GM21360 (cell line): ENCODE results near the gene PPP2R2C.

Experiments used
- ATAC-seq: cut with Tn5 transposase; IDR thresholded peaks from one replicate; pipeline ENCODE4 v1.9.1; 2021; ENCODE audit warnings: mild to moderate bottlenecking, moderate library complexity; ENCODE audit not compliant: unreplicated experiment

Gene PPP2R2C

DNA sequence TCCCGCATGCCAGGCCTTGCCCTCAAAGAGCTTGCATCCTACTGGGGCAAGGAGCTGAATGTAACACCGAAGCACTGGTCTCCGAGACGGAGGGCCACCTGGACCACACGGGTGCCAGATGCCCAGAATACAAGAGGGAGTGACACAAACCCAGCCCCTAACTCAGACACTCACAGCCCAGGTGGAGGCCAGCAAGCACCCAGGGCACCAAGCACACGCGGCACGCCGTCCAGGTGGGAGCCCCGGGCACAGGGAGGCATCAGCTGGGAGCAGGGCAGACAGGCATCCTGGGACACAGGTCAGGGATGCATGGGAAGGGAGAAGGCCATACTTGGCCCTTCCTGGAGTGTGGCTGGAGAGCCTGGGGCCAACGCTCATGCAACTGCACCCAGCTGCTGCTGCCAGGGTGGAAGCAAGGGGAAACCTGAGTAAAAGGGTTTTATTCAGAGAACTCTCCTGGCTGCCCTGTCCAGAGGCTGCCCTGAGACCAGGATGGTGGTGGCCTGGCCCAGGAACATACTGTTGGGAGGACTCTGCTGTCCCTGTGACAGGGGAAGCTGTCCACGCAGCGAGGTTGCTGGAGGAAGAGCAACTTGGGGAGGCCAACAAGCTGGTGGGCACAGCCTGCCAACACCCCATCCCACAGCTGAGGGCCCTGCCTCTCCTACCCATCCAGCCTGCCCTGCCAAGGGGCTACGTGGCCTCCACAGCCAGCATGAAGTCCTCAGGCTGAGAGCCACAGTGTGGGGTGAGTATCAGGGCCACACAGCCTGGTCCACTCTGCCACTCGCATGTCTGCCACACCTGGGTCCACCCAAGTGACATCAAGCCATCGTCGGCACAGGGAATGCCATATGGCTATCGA is 22.2 kb upstream of the PPP2R2C start:
- no peak for ATAC-seq

DNA sequence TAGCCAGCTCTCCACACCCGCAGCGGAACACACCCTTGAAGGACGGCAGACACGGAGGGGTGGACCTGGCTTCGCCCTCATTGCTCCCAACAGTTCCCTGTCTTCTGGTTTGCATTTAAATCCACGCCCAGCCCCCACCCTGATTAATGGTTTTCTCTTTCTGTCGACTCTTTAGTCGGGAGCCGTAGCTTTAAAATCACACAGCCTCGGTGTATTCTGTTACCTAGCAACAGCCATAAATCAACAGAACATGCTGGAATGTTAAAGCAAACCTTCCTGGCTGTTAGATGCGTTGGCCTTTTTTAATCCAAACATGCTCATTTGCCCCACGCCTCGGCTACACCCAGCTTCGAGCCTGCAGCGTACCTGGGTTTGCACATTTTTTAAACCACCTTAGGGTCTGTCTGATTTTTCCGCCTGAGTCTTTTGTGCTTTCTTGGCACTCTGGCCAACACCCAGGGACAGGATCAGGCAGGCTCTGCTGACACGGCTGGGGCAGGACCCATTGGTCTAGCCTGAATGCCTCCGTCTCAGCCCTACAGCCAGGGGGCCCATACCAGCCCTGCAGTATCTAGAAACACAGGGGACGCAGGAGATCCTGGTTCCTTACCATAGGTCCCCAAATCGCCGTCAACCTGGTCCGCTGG is 21.4 kb upstream of the PPP2R2C start:
- no peak for ATAC-seq

DNA sequence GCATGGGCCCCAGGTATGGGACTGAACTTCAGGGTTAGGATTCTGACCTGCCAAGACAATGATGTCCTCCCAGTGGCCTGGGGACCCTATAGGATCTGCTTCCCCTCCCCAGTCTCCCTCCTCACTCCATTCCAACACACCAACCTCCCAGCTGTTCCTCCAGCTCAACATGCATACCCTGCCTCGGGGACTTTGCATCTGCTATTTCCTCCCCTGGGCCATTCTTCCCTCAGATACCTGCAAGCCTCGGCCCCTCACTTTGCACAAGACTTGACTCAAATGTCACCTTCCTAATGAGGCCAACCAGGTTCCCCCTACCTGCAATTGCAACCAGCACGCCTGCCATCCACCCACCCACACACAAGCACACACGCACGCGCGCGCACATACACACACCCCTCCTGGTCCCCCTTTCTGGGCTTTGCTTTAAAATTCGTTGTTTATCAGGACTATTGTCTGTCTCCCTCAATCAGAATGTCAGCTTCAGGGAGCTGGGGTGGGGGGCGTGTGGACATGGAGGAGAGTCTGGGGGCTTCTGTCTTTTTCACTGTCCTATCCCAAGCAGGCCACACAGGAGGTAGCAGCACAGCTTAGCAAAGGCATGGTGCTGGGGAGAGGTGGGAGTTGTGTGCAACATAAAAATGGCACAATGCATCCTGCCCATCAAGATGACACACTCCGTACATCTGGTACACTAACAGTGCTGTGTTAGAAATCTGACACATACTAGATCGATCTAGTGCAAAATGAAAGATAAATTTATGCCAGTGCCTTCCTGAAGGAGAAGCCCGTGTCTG is 20.6 kb upstream of the PPP2R2C start:
- ATAC-seq = no peak

DNA sequence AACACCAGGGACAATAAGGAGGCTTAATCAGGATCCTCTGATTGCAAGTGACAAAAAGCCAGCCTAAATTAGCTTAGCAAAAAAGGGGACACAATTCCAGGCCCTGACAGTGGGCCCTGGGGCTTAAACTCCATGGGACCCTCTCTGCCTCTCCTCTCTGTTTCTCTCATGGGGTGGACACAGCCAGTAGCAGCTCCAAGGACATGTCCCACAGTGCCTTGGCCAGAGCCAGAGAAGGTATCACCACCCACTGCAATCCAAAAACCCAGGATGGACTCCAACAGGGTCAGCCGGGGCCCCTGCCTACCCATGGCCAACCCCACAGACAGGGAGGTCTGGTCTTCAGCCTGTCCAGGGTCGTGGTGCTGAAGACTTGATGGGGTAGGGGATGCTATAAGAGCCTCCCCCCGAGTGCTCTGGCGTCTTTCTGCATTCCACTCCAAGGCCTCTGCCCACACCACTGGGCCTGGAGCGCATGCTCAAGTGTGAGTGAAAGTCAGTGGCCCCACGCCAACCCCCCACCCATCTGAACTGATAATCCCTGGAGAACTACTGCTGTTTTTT is 19.7 kb upstream of the PPP2R2C start:
- no peak for ATAC-seq

DNA sequence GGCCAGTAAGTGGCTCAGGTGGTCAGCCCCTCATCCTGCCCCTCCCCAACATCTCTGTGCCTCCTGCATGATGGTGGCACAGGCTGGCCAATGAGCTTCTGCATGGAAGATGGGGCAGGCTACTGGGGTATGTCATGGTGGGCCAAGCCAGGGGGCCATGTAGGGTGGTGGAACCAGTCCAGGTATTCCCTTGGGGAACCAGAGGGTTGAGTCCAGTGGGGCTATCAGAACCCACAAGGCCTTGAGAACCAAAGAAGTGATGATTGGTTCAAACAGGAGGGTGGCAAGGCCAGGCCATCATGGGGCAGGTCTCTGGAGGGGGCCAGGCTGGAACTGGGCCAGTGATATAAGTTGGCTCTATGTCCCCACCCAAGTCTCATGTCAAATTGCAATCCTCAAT is 18.8 kb upstream of the PPP2R2C start:
- no peak for ATAC-seq

DNA sequence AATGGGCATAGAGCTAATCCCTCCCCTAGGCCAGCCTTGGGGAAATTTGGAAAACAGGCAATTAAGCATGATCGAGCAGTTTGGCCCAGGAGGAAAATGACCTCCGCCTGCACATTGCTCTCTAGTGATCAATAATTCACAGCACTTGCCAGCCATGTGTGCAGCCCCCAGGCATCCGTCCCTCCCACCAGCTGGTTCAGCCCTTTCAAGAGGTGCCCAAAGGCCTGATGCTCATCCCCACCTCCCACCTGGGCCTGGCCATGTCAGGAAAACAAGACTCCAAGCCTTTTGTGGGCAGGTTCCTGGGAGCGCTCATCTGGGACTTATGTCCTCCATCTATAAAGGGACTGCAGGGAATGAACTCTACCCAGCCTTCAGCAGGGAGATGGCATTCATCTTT is 17.5 kb upstream of the PPP2R2C start:
- ATAC-seq = no peak

GRCh38 chr4:6487466-6487865 is 15.1 kb upstream of the PPP2R2C start:
- ATAC-seq = no peak

- no peak for ATAC-seq
Observed at GRCh38 chr4:6480534-6481088, 8.2 kb upstream of the PPP2R2C start.

- no peak for ATAC-seq
Observed at GRCh38 chr4:6478546-6479220, 6.3 kb upstream of the PPP2R2C start.

DNA sequence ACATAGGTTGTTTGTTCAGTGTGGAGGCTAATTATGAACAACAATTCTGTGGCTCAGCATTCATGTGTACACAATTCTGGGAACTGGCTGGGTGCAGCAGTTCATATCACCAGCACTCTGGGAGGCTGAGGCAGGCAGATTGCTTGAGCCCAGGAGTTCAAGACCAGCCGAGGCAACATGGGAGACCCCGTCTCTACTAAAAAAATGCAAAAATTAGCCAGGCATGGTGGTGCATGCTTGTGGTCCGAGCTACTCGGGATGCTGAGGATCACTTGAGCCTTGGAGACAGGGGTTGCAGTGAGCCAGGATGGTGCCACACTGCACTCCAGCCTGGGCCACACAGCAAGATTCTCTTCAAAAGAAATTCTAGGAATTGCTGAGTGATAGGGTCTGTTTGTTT is 4.5 kb upstream of the PPP2R2C start:
- no peak for ATAC-seq

- no peak for ATAC-seq
Observed at GRCh38 chr4:6475492-6476020, 3.1 kb upstream of the PPP2R2C start.

- no peak for ATAC-seq
Observed at GRCh38 chr4:6474705-6475457, 2.5 kb upstream of the PPP2R2C start.

DNA sequence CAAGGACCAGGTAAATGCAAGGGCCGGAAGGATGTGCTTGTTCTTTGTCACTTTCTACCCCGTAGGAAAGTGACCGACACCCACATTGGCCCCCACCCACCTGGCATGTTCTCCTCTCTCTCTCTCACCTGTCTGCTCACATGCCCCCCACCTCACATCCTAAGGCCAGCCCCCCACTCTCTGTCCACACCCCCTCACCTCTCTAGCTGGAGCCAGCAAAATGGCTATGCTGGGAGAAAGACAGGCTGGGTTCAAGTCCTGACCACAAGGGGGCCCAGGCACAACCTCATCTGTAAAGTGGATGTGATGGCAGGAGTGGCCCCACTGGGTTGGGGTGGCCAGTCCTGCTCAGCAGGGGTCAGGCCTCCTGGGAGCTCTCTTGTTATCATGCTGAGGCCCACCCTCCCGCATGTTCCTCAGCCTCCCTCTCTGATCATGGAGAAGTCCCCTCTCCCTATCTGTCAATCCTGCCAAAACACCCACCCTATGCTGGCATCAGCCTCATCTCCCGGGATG is 1.7 kb upstream of the PPP2R2C start:
- ATAC-seq = no peak

GRCh38 chr4:6473264-6474052 is 1.0 kb upstream of the PPP2R2C start:
- no peak for ATAC-seq

DNA sequence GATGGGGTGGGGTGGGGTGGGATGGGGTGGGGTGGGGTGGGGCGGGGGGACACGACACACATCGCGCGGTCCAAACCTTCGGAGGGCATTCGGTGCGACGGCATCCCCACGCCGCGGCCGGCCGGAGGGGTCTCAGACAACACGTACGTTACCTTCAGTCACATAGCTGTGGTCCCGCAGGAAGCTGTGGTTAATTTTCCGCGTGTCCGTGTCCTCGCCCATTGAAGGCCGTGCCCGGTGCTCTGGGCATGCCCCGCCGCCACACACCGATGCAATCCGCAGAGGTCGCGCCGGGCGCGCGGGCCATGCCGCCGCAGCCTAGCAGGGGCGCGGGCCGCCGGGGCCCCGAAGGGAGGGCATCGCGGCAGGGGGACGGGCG is 417 bp downstream of the PPP2R2C start:
- no peak for ATAC-seq

GRCh38 chr4:6471307-6472007 is 957 bp downstream of the PPP2R2C start:
- no peak for ATAC-seq

DNA sequence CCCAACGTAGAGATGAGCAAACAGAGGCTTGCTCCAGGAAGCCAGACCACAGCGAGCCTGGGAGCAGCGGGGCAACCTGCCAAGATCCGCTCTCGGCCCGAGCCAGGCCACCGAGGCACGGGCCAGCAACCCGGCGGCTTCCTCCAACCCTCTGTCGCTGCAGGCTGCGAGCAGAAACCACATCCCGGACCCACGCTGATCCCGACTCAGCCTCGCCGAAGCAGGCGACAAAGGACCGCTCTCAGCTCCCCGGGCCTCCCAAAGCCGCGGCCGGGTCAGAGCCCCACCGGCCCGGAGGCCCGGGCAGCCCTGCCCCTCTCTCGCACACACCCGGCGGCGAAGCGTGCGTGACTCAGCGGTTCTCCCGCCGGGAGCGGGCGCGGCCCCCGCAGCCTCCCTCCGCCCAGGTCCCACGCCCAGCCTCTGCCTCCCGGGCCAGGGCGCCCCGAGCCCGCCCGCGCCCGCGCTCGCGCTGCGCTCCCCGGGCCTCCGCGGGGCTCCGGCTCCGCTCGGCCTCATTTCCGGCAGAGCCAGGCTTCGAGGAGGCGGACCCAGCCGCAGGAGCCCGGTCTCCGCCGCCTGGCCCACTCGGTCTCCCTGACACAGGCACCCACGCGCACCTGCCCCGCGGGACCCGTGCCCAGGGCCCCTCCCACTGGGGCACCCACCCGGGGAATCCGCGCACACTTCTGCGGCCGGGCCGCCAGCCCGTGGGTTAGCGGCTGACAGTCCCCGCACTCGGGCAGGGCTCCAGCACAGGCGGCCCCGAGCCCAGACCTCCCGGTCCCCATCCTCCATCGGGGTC is 1.7 kb downstream of the PPP2R2C start:
- ATAC-seq = no peak
